Measurements from ENCODE around the gene POU3F1. TPM values are rescaled to one million over a fixed set of nuclear protein-coding genes. Genes with fewer than 3 reads are reported as not detected.

POU3F1 gene
- total RNA-seq, 1 donor from 2014 or later = not detected

DNA sequence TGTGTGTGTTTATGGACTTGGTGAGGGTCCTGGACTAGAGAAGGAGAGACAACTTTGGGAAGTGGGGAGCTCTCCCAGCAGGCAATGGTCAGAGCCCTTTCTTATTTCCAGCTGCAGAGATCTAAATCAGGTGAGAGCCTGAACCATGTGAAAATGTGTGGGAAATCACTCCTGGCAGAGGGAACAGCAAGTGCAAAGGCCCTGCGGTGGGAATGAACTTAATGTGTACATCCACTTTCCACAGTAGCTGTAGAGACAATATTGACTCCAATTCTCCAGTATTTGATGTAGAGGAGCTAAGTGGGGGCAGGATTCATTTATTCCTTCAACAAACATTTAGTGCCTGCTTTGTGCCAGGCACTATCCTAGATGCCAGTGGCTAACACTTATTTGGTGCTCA lies 14.7 kb upstream of the POU3F1 start:
- no peak for DNase-seq
- ATAC-seq = no peak
- no peaks in the 10 kb centered on the region for H3K36me3 ChIP-seq
- no peaks in the 10 kb centered on the region for H3K27me3 ChIP-seq (ENCODE audit: low read depth)
- no peaks in the 10 kb centered on the region for H3K4me1 ChIP-seq
- intact Hi-C loops (cut with DNase I) = no loop called here
- no peak overlapping the region for H3K27ac ChIP-seq
- TF ChIP-seq, protein P1, sequence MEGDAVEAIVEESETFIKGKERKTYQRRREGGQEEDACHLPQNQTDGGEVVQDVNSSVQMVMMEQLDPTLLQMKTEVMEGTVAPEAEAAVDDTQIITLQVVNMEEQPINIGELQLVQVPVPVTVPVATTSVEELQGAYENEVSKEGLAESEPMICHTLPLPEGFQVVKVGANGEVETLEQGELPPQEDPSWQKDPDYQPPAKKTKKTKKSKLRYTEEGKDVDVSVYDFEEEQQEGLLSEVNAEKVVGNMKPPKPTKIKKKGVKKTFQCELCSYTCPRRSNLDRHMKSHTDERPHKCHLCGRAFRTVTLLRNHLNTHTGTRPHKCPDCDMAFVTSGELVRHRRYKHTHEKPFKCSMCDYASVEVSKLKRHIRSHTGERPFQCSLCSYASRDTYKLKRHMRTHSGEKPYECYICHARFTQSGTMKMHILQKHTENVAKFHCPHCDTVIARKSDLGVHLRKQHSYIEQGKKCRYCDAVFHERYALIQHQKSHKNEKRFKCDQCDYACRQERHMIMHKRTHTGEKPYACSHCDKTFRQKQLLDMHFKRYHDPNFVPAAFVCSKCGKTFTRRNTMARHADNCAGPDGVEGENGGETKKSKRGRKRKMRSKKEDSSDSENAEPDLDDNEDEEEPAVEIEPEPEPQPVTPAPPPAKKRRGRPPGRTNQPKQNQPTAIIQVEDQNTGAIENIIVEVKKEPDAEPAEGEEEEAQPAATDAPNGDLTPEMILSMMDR (IDR thresholded peaks at IDR 0.05) = no peak
- no peaks in the 10 kb centered on the region for H3K9me3 ChIP-seq
- no peak overlapping the region for H3K4me3 ChIP-seq

DNA sequence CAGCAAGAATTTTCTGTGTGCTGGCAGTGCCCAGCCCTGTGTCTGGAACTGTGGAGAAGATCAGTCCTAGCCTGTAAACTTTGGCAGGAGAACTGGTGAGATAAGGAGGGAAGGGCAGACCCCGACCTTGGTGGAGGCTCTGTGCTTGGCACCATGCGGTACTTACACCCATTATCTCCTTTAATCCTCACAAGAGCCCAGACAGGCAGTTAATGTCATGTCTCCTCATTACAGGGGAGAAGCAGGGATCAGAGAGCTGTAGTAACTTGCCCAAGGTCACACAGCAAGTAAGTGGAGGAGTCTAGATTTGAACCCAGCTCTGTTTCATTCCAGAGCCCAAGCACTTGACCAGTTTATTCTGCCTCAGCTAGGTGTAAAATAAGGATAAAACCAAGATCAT lies 13.9 kb upstream of the POU3F1 start:
- no peak for ATAC-seq
- intact Hi-C loops (cut with DNase I) = no loop called here
- H3K9me3 ChIP-seq = no peaks in the 10 kb centered on the region

DNA sequence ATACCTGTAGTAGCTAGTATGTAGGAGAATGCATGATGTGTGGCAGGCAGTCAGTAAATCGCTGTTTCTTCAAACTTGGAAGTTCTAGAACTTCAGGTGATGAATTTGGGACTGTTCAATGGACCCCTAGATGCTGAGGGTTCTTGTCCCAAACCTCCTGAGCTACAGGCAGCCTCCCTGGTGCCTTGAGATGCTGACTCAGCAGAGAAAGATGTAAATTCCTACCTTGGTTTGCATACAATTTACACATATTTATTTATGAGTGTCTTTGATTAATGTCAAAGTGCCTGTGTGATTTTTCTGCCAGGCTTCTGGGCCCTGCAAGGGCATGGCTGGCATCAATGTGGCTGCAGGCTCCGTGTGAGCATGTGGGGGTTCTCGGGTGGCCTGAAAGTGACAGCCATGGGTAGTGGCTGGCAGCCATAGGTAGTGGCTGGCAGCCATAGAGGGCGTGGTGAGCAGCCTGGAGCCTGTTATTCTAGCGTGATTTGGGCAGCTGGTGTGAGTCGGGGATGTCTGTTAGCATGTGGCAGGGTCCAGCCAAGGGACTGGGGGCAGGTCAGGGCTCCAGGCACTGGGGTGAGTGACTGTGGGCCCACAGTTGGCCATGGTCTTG lies 13.2 kb upstream of the POU3F1 start:
- H3K27ac ChIP-seq = no peak overlapping the region
- no peaks in the 10 kb centered on the region for H3K4me1 ChIP-seq
- no peaks in the 10 kb centered on the region for H3K36me3 ChIP-seq
- no peak for DNase-seq
- no peaks in the 10 kb centered on the region for H3K27me3 ChIP-seq (ENCODE audit: low read depth)
- H3K9me3 ChIP-seq = no peaks in the 10 kb centered on the region
- TF ChIP-seq, protein P1 (IDR thresholded peaks at IDR 0.05) = no peak
- H3K4me3 ChIP-seq = no peak overlapping the region
- intact Hi-C loops (cut with DNase I) = no loop called here
- no peak for ATAC-seq

More for the DNA sequence above, 13.9 kb upstream of the POU3F1 start:
- H3K27me3 ChIP-seq (ENCODE audit: low read depth) = no peaks in the 10 kb centered on the region
- no peak overlapping the region for H3K27ac ChIP-seq
- H3K36me3 ChIP-seq = no peaks in the 10 kb centered on the region
- TF ChIP-seq, protein P1 (IDR thresholded peaks at IDR 0.05) = no peak
- no peak for DNase-seq
- H3K4me1 ChIP-seq = no peaks in the 10 kb centered on the region
- H3K4me3 ChIP-seq = no peak overlapping the region

DNA sequence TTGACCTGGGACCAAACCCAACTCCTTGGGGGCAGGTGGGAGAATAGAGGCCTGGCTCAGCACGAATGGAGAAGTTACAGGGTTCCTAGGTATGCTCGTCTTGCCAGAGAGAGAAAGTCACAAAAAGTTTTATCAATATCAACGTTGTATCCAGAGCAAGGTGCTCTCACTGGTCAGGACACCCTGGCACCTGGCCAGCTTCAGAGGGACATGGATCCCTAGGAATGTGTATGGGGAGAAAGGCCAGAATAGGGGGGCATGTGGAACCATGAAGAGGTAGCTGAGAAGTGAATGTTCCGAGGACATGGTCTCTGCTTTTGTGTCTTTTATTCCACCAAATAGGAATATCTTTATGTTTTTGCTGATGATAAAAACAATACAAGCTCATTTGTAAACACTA lies 9.4 kb upstream of the POU3F1 start:
- no peaks in the 10 kb centered on the region for H3K27me3 ChIP-seq (ENCODE audit: low read depth)
- intact Hi-C loops (cut with DNase I) = no loop called here
- H3K36me3 ChIP-seq = no peaks in the 10 kb centered on the region
- TF ChIP-seq, protein P1 (IDR thresholded peaks at IDR 0.05) = no peak
- no peaks in the 10 kb centered on the region for H3K4me1 ChIP-seq
- no peak overlapping the region for H3K4me3 ChIP-seq
- DNase-seq (no peak), ATAC-seq (no peak)
- H3K9me3 ChIP-seq = no peaks in the 10 kb centered on the region
- no peak overlapping the region for H3K27ac ChIP-seq

DNA sequence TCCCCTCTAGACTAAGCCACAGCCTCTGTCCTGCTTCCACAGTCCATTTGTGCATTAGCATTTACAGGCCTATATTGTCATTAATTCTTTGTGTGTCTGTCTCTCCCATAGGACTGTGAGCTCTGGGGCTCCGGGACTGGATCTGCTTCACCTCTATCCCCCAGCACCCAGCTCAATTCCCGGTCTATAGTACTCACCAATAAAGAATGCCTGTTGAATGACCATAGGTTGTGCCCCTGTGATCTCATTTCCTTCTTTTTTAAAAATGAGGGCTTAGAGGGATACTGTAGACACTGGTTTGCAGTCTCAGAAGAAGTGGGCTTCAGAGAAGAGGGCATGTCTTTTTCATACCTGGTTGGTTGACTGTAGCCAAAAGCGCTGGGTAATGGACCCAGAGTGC lies 8.8 kb upstream of the POU3F1 start:
- DNase-seq (no peak), ATAC-seq (no peak)
- H3K4me3 ChIP-seq = no peak overlapping the region
- intact Hi-C loops (cut with DNase I) = no loop called here
- H3K9me3 ChIP-seq = no peaks in the 10 kb centered on the region
- TF ChIP-seq, protein P1 (IDR thresholded peaks at IDR 0.05) = no peak
- H3K27ac ChIP-seq = no peak overlapping the region
- H3K27me3 ChIP-seq (ENCODE audit: low read depth) = no peaks in the 10 kb centered on the region
- H3K36me3 ChIP-seq = no peaks in the 10 kb centered on the region
- H3K4me1 ChIP-seq = no peaks in the 10 kb centered on the region

Measured in lower lobe of right lung (tissue), 2 donors.